GM21723 (cell line): ENCODE measurements around the gene CYP4F2.
"Not testable (repeated sequence)": the region's sequence is repeated elsewhere in the genome, so short reads cannot be mapped to it uniquely, and the experiment has no call there.

Experiments used
- ATAC-seq: cut with Tn5 transposase; IDR thresholded peaks from one replicate; pipeline ENCODE4 v1.9.1; 2021; ENCODE audit warnings: mild to moderate bottlenecking, moderate library complexity; ENCODE audit not compliant: unreplicated experiment

The CYP4F2 gene

DNA sequence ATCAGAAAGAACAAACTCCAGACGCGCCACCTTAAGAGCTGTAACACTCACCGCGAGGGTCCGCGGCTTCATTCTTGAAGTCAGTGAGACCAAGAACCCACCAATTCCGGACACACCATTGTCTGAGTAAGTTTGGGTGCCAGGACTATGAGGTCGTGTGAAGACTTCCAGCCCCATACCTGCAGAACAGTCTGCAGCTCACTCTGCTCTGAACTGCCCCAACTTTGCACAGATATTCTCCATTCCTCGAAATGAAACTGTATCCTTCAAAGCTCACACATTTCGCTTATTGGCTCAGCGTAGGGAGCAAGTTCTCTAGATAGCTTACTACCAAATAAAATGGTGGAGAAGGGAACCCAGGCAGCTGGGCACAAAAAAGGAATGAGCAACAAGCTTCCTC, 2.6 kb upstream of the CYP4F2 start:
- no peak for ATAC-seq

DNA sequence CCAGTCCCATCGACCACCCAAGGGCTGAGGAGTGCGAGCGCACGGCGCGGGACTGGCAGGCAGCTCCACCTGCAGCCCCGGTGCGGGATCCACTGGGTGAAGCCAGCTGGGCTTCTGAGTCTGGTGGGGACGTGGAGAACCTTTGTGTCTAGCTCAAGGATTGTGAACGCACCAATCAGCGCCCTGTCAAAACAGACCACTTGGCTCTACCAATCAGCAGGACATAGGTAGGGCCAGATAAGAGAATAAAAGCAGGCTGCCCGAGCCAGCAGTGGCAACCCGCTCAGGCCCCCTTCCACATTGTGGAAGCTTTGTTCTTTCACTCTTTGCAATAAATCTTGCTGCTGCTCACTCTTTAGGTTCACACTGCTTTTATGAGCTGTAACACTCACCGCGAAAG, 2.2 kb upstream of the CYP4F2 start:
- ATAC-seq, result not testable (repeated sequence)

DNA sequence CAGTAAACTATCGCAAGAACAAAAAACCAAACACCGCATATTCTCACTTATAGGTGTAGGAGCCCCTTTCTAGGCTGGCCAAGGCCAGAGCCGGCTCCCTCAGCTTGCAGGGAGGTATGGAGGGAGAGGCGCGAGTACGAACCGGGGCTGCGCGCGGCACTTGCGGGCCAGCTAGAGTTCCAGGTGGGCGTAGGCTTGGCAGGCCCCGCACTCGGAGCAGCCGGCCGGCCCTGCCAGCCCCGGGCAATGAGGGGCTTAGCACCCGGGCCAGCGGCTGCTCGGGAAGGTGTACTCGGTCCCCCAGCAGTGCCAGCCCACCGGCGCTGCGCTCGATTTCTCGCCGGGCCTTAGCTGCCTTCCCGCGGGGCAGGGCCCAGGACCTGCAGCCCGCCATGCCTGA, 1.7 kb upstream of the CYP4F2 start:
- ATAC-seq, result not testable (repeated sequence)

DNA sequence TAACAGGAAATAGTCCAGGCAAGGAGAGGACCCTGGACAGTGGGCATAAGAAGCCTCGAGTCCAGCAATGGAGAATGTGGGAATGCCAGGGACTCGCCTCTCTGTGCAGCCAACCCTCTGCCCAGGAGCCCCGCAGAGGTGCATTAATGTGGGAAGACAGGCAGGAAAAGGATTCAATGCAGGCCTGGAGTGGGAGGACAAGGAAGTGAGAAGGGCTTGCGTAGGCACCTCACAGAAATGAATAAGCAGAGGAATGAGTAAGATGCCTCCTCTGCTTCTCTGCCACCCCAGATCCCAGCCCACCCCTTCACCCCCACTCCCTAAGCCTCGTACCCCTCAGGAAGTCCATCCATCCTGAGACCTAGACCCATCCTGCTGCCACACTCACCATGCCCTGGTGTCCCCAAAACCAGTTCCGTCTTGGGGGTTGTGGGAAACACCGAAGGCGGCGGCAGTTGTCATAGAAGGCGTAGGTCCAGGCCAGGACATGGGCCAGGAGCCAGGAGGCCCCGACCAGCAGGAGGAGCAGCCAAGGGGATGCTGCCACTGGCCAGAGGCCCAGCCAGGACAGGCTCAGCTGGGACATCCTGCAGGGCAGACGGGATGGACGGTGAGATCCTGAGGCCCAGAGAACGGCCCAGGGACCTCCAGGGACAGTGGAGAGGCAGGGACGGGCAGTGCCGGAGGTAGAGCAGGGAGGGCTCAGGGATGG, 692 bp downstream of the CYP4F2 start:
- ATAC-seq, result no peak

DNA sequence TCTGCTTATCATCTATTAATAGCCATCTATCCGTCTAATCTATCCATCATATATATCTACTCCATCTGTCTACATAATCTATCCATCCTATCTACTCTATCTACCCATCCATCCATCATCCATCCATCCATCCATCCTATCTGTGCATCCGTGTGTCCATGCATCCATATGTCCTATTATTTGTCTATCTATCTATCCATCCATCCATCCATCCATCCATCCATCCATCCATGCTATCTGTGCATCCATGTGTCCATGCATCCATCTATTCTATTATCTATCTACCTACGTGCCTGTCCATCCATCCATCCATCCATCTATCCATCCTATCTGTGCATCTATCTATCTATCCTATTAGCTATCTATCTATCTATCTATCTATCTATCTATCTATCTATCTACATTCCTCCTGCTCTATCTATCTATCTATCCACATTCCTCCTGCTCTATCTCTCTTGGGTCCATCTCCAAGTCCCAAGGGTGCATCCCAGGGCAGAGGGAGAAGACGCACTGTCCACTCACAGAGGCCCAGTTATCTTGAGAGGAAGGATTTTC, 1.9 kb downstream of the CYP4F2 start:
- ATAC-seq, result no peak

DNA sequence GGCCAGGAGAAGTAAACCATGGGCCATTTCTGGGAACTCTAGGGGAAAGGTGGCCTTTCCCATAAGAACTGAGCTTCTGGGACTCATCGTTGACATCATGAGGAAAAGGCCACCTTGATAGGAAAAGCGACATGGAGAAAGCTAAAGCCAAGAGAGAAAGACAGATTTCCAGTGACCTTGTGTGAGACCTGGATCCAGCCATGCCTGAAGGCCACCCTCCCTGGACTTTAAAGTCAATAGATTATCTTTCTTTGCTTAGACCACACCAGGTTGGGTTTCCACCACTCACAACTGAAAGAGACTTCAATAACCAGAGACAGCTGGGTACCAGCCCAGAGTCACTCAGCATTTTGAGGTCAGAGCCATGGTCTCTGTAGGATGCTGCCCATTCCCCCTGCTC, 3.5 kb downstream of the CYP4F2 start:
- no peak for ATAC-seq

DNA sequence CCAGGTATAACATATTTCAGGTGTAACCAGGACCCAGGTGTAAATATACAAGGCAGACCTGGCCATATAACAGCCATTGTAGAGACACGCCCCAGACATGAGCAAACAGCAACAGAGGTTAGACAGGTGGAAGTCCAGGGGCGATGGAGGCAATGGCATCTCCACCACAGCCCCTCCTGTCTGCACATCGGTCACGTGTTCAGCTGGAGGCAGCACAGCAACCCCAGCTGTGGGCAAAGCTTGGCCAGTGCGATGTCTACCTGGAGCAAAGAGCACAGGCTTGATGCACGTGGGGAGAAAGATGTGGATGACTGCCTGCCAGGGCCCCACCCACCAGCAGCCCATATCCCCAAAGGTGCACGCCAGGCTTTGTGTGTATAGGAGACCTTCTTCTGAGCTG, 4.4 kb downstream of the CYP4F2 start:
- ATAC-seq, result no peak

DNA sequence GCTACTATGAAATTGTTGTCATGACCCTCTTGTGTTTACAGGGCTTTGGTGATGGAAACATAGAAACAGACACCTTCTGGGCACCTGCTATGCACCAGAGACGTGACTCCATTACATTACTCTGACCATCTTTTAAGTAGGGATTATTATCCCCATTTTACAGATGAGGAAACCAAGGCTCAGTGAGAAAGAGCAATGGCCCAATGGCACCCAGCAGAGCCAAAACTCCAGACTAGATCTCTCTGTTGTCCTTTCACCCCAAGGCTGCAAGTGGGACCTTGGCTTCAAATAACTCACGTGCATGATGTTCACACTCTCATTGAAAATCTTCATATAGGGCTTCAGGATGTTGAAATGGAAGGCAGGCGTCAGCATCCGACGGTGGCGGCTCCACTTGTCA, 5.9 kb downstream of the CYP4F2 start:
- ATAC-seq, result no peak

DNA sequence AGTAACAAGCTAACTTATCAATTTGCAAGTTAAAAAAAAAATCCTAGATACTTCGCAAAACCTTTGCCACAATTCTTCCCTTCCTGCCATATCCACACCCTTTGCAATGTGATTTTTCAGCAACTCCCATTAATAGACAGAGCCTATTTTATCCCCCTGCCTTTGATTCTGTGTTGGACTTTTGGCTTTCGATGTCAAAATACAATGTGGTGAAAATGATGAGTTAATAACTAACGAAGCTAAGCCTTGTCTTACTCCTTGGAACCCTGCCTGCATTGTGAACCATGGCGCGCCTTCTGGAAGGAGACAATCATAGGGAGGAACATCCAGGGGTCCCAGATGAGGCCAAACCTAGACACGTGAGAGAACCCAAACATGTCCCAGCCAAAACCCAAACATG, 6.4 kb downstream of the CYP4F2 start:
- ATAC-seq, result no peak

DNA sequence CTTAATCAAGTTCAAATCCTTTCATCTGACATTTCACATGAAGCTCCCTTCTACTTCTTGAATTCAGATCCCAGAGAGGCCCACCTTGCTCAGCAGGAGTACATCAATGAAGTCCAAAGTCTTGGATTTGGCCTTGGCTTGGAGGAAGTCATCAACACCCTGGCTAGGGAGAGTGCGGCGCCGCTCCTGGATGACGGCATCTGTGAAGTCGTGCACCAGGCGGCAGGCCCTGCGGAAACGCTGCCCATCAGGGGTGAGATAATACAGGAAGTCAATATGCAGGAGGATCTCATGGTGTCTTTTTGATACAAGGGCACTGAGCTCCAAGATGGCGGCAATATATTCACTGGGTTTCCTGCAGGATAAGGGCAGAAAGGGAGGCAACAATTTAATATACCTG, 8.5 kb downstream of the CYP4F2 start:
- not testable (repeated sequence) for ATAC-seq

DNA sequence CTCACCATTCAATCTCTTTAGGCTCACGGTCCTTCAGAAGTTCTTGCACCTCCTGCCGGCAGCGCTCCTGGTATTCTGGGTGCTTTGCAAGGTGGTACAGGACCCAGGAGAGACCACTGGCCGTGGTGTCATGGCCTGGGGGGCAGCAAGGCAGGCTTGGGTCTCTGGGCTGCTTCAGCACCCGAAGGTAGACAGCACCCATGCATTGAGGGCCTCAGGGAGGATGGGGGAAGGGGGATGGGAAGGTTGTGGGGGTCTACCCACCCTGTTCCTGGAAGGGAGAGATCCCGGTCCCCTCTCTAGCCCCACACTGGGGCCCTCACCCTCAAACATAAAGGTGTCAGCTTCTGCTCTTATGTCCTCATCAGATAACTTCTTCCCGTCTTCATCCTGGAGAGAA, 12.0 kb downstream of the CYP4F2 start:
- ATAC-seq, result no peak

DNA sequence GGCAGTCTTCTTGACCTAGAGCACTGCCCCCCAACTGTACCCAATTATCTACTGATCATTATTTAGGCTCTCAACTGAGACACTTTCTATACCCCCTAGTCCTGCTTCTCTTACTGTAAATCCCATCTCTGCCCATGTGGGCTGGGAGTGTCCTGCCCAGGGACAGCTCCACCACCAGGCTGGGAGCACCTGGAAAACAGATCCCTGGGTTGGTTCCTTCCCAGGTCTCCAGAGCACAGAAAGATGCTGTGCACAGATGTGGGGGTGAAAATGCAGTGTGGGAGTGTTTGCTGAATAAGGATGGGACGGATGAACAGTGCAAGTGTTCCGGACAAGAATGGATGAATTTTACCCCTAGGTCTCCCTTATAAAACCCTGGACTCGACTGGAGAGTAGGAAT, 12.7 kb downstream of the CYP4F2 start:
- no peak for ATAC-seq

DNA sequence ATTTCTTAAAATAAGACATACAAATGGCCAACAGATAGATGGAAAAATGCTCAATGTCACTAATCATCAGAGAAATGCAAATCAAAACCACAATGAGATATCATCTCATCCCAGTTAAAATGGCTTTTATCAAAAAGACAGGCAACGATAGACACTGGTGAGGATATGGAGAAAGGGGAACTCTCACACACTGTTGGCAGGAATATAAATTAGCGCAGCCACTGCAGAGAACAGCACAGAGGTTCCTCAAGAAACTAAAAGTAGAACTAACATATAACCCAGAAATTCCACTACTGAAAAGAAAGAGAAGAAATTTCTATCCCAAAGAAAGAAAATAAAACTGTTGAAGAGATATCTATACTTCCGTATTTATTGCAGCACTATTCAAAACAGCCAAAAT, 14.5 kb downstream of the CYP4F2 start:
- not testable (repeated sequence) for ATAC-seq

DNA sequence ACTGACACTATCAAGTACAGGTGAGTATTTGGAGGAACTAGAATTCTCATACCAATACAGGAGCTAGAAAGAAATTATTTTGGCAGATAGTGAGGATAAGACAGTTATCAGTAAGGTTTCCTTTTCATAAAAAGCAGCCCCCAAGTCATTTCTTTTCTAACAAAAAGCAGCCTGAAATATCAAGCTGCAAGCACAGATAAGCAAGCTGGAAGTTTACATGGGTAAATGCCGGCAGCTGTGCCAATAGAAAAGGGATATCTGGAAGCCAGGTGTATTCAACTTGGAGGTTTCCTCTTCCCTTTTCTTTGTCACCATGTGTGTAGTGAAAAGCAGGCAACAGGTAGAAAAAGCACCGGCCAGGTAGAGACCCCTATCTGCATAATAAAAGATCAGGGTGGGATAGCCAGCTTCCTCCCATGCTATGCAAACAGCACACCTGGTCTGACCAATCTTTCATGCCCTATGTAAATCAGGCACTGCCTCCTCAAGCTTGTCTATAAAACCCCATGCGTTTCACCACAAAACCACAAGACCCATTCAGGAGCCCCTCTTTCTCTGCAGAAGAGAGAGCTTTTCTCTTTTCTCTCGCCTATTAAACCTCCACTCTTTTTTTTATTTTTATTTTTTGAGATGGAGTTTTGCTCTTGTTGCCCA, 22.9 kb downstream of the CYP4F2 start:
- no peak for ATAC-seq

DNA sequence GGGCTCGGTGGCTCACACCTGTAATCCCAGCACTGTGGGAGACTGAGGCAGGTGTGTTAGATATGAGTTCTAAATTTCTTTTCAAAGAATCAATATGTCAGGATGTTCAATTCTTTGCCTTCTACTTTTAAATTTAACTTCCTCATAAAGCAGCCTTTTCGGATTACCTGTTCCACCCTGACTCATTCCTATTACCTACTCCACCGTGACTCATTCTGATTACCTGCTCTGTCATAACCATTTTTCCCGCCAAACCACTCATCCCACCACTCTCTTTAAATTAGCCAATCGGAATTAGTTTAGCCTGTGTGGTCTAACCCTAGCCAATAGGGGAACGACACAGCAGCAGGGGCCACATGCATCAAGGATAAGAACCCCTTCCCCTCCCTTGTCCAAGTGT, 24.1 kb downstream of the CYP4F2 start:
- ATAC-seq, result not testable (repeated sequence)

DNA sequence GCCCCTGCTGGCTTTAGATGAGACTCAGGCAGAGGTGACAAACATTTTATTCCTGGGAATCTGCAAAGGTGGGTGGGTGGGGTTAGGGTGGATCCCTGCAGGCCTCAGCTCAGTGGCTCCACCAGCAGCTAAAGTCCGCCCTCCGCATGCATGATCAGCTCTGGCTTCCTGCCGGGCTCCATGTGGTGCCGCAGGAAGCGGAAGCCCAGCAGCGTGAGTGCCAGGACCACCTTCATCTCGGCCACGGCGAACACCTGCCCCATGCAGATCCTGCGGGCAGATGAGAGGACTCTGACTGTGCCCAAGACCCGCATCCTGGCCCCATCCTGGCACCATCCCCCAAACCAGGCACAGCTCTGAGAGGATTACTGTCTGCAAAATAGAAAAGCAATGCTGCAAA, 26.3 kb downstream of the CYP4F2 start:
- ATAC-seq, result no peak

DNA sequence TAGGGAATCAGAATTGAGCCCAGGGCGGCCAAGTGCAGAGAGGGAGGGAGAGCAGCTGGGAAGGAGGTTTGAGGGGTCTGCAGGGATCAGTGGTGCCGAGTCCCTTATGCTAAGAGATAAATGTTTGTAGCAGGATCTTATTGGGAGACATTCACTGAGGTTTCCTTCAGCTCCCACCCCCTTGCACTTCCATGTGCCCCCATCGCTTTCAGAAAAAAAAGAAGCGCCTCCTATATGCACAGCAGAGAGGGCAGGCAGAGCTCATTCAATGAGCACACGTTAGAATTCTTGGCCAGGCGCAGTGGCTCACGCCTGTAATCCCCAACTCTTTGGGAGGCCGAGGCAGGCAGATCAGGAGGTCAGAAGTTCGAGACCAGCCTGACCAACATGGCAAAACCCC, 28.0 kb downstream of the CYP4F2 start:
- no peak for ATAC-seq

DNA sequence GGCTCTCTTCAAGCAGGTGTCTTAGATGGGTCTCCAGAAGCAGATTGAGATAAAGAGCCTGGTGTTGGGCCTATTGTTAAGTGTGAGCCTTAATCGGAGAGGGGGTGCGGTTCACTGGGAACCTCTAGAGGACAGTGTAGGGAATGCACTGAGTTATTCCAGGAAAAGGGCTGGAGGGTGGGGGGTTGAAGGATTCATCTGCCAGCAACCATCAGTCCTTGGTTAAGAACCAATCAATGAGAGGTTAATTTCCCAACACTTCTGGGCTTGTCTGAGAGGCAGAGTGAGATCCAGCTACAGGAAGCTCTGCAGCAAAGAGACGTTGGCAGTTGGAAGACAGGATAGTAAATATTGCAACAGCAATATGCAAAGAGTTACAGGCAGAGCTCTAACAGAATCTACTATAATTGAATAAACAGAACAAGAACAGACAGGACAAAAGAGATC, 28.7 kb downstream of the CYP4F2 start:
- no peak for ATAC-seq

DNA sequence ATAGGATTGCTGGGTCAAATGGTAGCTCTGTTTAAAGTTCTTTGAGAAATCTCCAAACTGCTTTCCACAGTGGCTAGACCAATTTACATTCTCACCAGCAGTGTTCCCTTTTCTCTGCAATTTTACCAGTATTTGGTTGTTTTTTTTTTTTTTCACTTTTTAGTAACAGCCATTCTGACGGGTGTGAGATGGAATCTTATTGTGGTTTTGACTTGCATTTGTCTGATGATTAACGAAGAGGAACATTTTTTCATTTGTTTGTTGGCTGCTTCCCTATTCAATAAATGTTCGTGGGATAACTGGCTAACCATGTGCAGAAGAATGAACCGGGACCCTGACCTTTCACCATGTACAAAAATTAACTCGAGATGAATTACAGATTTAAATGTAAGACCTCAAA, 31.2 kb downstream of the CYP4F2 start:
- no peak for ATAC-seq

DNA sequence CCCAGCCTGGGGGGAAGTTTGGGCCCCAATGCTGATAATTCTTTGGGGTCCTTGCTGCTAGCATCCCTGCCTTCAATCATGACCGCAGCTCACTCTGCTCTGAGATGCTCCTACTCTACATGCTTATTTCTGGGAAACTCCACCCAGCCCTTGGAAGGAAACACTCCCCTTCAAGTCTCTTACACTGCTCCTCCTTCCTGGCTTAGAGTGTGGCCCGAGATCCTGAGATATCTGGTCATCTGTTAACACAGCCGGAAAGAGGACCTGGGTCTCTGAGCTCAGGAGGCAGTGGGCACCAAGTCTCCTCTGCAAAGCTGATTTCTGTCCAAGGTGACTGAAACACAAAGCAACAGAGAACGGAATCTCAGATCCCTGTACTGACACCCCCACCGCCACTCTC, 33.0 kb downstream of the CYP4F2 start:
- ATAC-seq, result no peak

DNA sequence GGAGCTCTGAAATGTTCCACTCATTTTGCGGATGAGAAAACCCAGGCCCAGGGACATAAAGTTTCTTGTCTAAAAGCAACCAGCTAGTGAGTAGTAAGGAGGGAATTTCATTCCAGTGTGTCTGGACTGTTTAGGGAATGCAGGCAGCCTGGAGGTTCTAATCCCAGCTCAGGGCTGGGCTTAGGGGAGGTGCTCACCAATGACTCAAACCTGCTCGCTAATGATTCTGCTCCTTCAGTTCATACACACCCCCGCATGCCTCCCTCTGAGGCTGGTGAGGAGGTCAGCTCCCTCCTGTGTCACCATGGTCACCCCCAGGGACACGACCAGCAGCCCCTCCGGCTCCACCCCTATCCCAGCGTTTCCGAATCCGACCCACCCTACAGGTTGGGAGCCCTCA, 34.6 kb downstream of the CYP4F2 start:
- ATAC-seq, result no peak

DNA sequence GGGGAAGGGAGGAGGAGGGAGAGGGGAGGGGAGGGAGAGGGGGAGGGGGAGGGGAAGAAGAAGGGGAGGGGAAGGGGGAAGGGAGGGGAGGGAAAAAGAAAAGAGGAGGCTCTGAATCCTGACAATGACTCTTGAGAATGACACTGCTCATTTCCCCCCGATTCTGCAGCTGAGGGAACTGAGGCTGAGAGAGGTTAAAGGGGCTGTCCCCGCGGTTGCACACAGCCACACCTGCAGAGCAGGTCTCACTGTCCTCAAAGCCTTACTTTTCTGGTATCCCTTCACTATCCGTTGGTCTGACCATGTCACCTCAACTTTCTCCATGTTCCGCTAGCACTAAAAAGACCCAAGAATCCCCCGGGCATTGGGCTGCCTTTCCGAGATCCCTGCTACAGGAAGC, 35.4 kb downstream of the CYP4F2 start:
- ATAC-seq, result no peak
